ENCODE measurements around the gene FABP2. TPM values are rescaled to one million over a fixed set of nuclear protein-coding genes. Genes with fewer than 3 reads are reported as not detected.
A peak's percentile ranks its signal among the peaks of the same experiment; 100 is the strongest.

FABP2 gene
- total RNA-seq, 3 donors from 2014 or later (not counting 1 experiment from before 2014, with no cell fraction given): not detected

DNA sequence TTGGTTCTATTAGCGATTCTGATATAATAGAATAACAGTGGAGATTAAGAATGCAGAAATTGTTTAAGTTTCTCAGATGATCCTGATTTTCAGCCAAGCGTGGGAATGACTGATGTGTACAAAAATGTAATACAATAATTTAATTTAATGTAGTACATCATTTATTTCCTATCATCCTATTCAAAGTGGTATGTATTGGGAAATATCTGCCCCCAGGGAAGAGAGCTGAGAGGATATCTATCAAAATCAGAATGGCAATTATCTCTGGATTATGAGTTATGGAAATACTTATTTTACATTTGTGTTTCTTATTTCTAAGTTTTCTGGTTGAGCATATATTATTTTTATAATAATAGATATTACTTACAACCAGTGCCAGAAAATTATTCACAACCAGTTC, 3.9 kb downstream of the FABP2 start:
- DNase-seq (no peak), ATAC-seq (no peak)
- Mint-ChIP-seq H3K27me3 (ENCODE audit: low read depth in 2 of 2) (peaks cover 18 to 40% of the 10 kb centered on the region in 2 donors), H3K27ac (no peak overlapping the region), H3K9me3 (no peaks in the 10 kb centered on the region), H3K4me3 (no peak overlapping the region), H3K36me3 (no peaks in the 10 kb centered on the region), H3K4me1 (no peaks in the 10 kb centered on the region)
- WGBS (ENCODE audit: insufficient coverage): 85% methylated on average over 1 of the region's 2 CpGs
- Histone ChIP-seq H3K27me3 (ENCODE audit: control insufficient read depth, insufficient read depth, low read length) (peaks cover 3% of the 10 kb centered on the region), H3K36me3 (ENCODE audit: control insufficient read depth, insufficient read depth, low read length) (no peaks in the 10 kb centered on the region), H3K27ac (ENCODE audit: low read length) (no peak overlapping the region), H3K4me1 (ENCODE audit: control insufficient read depth, insufficient read depth, low read length) (no peaks in the 10 kb centered on the region), H3K9me3 (ENCODE audit: control insufficient read depth, insufficient read depth, low read length) (no peaks in the 10 kb centered on the region), H3K4me3 (ENCODE audit: low read length) (no peak overlapping the region)
- TF ChIP-seq, protein P1, sequence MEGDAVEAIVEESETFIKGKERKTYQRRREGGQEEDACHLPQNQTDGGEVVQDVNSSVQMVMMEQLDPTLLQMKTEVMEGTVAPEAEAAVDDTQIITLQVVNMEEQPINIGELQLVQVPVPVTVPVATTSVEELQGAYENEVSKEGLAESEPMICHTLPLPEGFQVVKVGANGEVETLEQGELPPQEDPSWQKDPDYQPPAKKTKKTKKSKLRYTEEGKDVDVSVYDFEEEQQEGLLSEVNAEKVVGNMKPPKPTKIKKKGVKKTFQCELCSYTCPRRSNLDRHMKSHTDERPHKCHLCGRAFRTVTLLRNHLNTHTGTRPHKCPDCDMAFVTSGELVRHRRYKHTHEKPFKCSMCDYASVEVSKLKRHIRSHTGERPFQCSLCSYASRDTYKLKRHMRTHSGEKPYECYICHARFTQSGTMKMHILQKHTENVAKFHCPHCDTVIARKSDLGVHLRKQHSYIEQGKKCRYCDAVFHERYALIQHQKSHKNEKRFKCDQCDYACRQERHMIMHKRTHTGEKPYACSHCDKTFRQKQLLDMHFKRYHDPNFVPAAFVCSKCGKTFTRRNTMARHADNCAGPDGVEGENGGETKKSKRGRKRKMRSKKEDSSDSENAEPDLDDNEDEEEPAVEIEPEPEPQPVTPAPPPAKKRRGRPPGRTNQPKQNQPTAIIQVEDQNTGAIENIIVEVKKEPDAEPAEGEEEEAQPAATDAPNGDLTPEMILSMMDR (IDR thresholded peaks at IDR 0.05): no peak
- intact Hi-C loops (cut with micrococcal nuclease): no loop called here

DNA sequence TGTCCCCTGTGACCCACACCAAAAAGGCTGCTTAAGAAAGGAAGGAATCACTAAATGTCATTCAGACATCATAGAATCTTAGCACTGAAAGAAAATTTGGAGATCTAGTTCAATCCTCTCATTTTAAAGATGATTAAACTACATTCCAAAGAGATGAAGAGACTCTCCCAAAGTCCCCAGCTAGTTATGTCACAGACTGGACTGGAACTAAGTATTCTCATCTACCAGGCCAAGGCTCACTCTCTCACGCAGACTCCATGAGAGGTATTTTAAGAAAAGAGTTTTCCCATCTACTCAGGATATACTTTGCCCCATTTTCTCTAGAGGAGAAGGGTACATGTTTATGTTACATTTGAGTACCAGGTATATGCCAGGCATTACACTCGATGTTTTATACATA, 6.9 kb downstream of the FABP2 start:
- no peak overlapping the region for H3K4me3 ChIP-seq (ENCODE audit: low read length)
- Mint-ChIP-seq H3K4me3 (no peak overlapping the region), H3K27ac (no peak overlapping the region)

DNA sequence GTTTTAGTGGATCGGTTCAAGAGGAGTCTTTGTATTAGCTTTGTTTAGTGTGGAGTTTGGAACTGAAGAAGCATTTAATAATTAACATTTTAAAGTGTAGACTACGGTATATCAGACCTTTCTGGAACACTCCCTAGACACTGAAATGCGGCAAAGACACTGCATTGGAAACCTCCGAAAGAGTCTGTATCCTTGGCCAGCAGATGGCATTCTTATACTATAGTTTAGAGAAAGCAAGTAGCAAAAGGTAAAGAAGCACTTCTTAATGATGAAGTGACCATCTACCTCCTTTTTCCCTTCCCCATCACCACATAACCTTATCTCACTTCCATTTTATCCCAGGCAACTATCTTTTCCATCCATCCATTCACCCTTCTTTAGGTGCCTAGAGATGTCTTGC, 7.6 kb downstream of the FABP2 start:
- H3K9me3 Mint-ChIP-seq: no peaks in the 10 kb centered on the region

More for the DNA sequence above, 6.9 kb downstream of the FABP2 start:
- Mint-ChIP-seq H3K27me3 (ENCODE audit: low read depth in 2 of 2) (peaks cover 20 to 35% of the 10 kb centered on the region in 2 donors), H3K36me3 (no peaks in the 10 kb centered on the region), H3K4me1 (no peaks in the 10 kb centered on the region), H3K9me3 (no peaks in the 10 kb centered on the region)
- Histone ChIP-seq H3K27ac (ENCODE audit: low read length) (no peak overlapping the region), H3K36me3 (ENCODE audit: control insufficient read depth, insufficient read depth, low read length) (no peaks in the 10 kb centered on the region), H3K9me3 (ENCODE audit: control insufficient read depth, insufficient read depth, low read length) (no peaks in the 10 kb centered on the region), H3K4me1 (ENCODE audit: control insufficient read depth, insufficient read depth, low read length) (no peaks in the 10 kb centered on the region), H3K27me3 (ENCODE audit: control insufficient read depth, insufficient read depth, low read length) (peaks cover 3% of the 10 kb centered on the region)
- ATAC-seq (no peak), DNase-seq (no peak)
- intact Hi-C loops (cut with micrococcal nuclease): no loop called here
- TF ChIP-seq, protein P1 (IDR thresholded peaks at IDR 0.05): no peak
- WGBS (ENCODE audit: insufficient coverage): no CpG with 5 or more reads among the region's 2 CpGs

DNA sequence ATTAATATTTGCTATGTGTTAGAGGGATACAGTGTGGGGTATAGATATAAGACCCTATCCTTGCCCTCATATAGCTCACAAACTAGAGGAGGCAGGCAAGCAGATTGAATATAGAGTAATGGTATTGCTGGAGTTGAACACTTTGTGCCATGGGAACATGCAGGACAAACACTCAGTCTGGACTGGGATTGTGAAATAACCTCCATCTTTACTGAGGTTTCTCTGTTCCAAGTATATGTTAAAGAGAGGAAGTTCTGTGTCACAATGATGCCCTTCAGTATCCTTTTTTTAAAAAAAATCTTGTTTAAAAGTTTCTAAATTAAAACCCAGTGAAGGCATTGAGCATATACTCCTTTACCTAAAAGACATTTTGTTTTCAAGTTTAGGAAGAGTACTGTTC, 8.7 kb downstream of the FABP2 start:
- H3K4me1 ChIP-seq (ENCODE audit: control insufficient read depth, insufficient read depth, low read length): no peaks in the 10 kb centered on the region
- H3K36me3 Mint-ChIP-seq: no peaks in the 10 kb centered on the region
- intact Hi-C loops (cut with micrococcal nuclease): no loop called here

More for the DNA sequence above, 7.6 kb downstream of the FABP2 start:
- H3K36me3 Mint-ChIP-seq: no peaks in the 10 kb centered on the region
- peaks cover 23 to 32% of the 10 kb centered on the region in 2 donors for H3K27me3 Mint-ChIP-seq (ENCODE audit: low read depth in 2 of 2)
- H3K9me3 ChIP-seq (ENCODE audit: control insufficient read depth, insufficient read depth, low read length): no peaks in the 10 kb centered on the region
- H3K4me1 ChIP-seq (ENCODE audit: control insufficient read depth, insufficient read depth, low read length): no peaks in the 10 kb centered on the region
- H3K4me3 ChIP-seq (ENCODE audit: low read length): no peak overlapping the region
- H3K36me3 ChIP-seq (ENCODE audit: control insufficient read depth, insufficient read depth, low read length): no peaks in the 10 kb centered on the region
- no peaks in the 10 kb centered on the region for H3K4me1 Mint-ChIP-seq
- TF ChIP-seq, protein P1 (IDR thresholded peaks at IDR 0.05): no peak
- no peak overlapping the region for H3K27ac ChIP-seq (ENCODE audit: low read length)
- no peak overlapping the region for H3K27ac Mint-ChIP-seq
- ATAC-seq (no peak), DNase-seq (peak in 1 of 2 donors; percentile 70)
- no peak overlapping the region for H3K4me3 Mint-ChIP-seq
- peaks cover 3% of the 10 kb centered on the region for H3K27me3 ChIP-seq (ENCODE audit: control insufficient read depth, insufficient read depth, low read length)
- 19% methylated on average over 2 of the region's 4 CpGs for WGBS (ENCODE audit: insufficient coverage)
- intact Hi-C loops (cut with micrococcal nuclease): no loop called here

More for the DNA sequence above, 8.7 kb downstream of the FABP2 start:
- Mint-ChIP-seq H3K27ac (no peak overlapping the region), H3K27me3 (ENCODE audit: low read depth in 2 of 2) (peaks cover 28 to 32% of the 10 kb centered on the region in 2 donors), H3K9me3 (no peaks in the 10 kb centered on the region), H3K4me1 (no peaks in the 10 kb centered on the region), H3K4me3 (no peak overlapping the region)
- Histone ChIP-seq H3K27ac (ENCODE audit: low read length) (no peak overlapping the region), H3K36me3 (ENCODE audit: control insufficient read depth, insufficient read depth, low read length) (no peaks in the 10 kb centered on the region), H3K9me3 (ENCODE audit: control insufficient read depth, insufficient read depth, low read length) (no peaks in the 10 kb centered on the region), H3K4me3 (ENCODE audit: low read length) (no peak overlapping the region), H3K27me3 (ENCODE audit: control insufficient read depth, insufficient read depth, low read length) (peaks cover 3% of the 10 kb centered on the region)
- TF ChIP-seq, protein P1 (IDR thresholded peaks at IDR 0.05): no peak
- DNase-seq (no peak), ATAC-seq (no peak)

Measured in natural killer cell (primary cell).